GM12801 (cell line): ENCODE measurements around the gene EDAR.

Source experiments
- TF ChIP-seq, protein P1 (sequence below): IDR thresholded peaks from one replicate; pipeline ENCODE4 v1.5.1; 2011; ENCODE audit warnings: control low read depth; ENCODE audit not compliant: insufficient read length; ENCODE audit errors: extremely low read depth

The EDAR gene

DNA sequence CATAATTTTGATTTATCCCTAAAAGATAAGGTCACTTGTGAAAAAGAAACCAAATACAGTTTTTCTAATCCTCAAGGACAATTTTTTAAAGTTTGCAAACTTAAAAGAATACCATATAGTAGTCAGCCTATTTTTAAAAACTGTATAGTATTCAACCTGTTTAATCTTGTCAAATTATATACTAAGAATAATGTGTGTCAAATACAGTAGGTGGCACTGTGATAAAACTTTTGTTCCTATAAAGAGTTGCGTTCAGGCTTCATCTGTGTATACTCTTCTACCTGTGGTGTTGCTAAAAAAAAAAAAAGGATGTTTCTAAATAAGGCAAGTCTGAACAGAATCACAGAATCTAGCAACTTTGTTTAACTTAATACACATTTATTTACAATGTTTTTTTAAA is 133.8 kb downstream of the EDAR start:
- TF ChIP-seq, protein P1, sequence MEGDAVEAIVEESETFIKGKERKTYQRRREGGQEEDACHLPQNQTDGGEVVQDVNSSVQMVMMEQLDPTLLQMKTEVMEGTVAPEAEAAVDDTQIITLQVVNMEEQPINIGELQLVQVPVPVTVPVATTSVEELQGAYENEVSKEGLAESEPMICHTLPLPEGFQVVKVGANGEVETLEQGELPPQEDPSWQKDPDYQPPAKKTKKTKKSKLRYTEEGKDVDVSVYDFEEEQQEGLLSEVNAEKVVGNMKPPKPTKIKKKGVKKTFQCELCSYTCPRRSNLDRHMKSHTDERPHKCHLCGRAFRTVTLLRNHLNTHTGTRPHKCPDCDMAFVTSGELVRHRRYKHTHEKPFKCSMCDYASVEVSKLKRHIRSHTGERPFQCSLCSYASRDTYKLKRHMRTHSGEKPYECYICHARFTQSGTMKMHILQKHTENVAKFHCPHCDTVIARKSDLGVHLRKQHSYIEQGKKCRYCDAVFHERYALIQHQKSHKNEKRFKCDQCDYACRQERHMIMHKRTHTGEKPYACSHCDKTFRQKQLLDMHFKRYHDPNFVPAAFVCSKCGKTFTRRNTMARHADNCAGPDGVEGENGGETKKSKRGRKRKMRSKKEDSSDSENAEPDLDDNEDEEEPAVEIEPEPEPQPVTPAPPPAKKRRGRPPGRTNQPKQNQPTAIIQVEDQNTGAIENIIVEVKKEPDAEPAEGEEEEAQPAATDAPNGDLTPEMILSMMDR: no peak

DNA sequence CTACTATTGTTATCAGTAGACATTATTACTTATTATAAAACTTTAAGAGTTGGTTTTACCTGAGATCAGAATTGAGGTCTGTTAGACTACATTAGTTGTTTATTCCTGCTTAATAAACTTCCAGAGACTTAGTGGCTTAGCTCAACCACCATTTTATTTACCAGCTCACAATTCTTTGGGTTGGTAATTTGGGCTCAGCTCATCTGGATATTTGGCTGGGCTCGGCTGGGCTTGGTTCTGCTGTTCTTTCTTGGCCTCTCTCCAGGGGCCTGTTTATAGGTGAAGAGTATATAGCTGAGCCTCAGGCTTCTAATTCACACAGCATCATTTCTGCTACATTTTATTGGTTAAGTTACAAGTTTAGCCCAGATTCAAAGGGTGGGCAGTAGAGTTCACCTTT is 134.5 kb downstream of the EDAR start:
- TF ChIP-seq, protein P1: no peak

DNA sequence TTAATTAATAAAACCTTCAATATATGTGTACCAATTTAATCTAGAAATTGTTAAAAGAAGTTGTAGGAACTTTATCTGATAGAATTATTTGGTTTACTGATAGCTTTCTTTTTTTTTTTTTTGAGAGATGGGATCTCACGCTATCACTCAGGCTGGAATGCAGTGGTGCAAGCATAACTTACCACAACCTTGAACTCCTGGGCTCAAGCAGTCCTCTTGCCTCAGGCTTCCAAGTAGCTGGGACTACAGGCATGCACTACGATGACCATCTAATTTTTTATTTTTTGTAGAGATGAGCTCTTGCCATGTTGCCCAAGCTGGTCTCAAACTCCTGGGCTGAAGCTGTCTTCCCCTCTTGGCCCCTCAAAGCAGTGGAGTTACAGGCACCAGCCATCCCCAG is 135.6 kb downstream of the EDAR start:
- TF ChIP-seq, protein P1: no peak

DNA sequence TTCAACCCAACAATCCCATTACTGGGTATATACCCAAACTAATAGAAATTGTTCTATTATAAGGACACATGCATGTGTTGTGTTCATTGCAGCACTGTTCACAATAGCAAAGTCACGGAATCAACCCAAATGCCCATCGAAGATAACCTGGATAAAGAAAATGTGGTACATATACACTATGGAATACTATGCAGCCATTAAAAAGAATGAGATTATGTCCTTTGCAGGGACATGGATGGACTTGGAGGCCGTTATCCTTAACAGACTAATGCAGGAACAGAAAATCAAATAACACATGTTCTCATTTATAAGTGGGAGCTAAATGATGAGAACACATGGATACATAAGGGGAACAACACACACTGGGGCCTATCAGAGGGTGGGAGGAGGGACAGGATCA is 136.6 kb downstream of the EDAR start:
- TF ChIP-seq, protein P1: no peak

DNA sequence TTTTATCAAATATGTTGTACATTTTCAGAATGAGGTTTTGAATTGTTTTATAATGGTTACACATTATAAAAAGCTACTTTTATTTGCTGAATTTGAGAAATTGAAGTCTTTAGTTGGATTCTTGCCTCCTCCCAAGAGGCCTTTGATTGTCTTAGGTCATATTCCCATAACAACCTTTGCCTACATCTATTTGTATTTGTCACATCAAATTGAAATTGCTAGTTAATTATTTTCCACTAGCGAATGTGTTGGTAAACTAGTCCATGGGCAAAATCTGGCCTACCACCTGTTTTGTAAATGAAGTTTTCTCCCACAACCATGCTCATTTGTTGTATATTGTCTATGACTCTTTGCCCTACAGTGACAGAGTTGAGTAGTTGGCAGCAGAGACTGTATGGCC is 142.0 kb downstream of the EDAR start:
- TF ChIP-seq, protein P1: no peak

DNA sequence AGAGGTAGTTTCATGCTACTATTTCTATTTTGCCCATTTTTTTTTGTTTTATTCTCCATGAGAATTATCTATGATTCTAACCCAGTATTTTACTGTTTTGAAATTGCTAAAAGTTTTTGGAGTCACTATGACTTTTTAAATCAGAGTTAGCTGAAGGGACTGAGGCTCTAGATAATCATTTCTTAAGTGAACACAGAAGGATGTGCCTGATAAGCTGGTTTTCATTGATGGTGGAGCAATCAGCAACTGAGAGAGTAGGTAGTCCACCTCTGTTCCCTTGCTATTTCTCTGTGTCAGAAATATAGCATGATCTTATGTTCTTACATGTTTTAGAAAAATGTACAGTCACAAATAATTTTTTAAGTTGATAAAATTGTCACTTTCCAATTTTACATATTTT is 143.1 kb downstream of the EDAR start:
- TF ChIP-seq, protein P1: no peak
